Vagina (tissue), 2 donors: ENCODE data around the gene RB1. TPM values are rescaled to one million over a fixed set of nuclear protein-coding genes. Genes with fewer than 3 reads are reported as not detected.

ENCODE experiments used
- DNase-seq, 2 donors: peaks; one replicate each; pipeline ENCODE4 v3.0.0-alpha.2; 2017; ENCODE audit errors: extremely low spot score in 2 of 2
- H3K27ac ChIP-seq: fragments of 200-600 bp; sonication (generic); one replicate; pipeline ENCODE4 v1.5.1; 2019
- H3K27me3 ChIP-seq: fragments of 200-600 bp; sonication (generic); one replicate; pipeline ENCODE4 v1.5.1; 2019
- H3K36me3 ChIP-seq, 2 donors: fragments of 200-600 bp; sonication (generic); one replicate each; pipeline ENCODE4 v1.5.1; 2017 to 2019
- H3K4me1 ChIP-seq: fragments of 200-600 bp; sonication (generic); one replicate; pipeline ENCODE4 v1.5.1; 2019
- H3K4me3 ChIP-seq, 2 donors: fragments of 200-600 bp; sonication (generic); 1 replicate in 1 of 2; 2 replicates in 1 of 2; pipeline ENCODE4 v1.5.1; 2016 to 2019
- H3K9me3 ChIP-seq: fragments of 200-600 bp; sonication (generic); one replicate; pipeline ENCODE4 v1.5.1; 2019
- POLR2A ChIP-seq, 2 donors: fragments of 450-650 bp; IDR thresholded peaks; one replicate each; pipeline ENCODE4 v1.6.1; 2017; ENCODE audit warnings: antibody characterized with exemption in 2 of 2, mild to moderate bottlenecking in 2 of 2, moderate library complexity in 2 of 2
- POLR2AphosphoS5 ChIP-seq, 2 donors: sonication (generic); formaldehyde crosslinking; IDR thresholded peaks; one replicate each; pipeline ENCODE4 v1.9.0; 2017; ENCODE audit warnings: antibody characterized with exemption in 2 of 2, mild to moderate bottlenecking in 2 of 2, low read depth in 1 of 2; ENCODE audit not compliant: insufficient read depth in 1 of 2
- intact Hi-C: fragments of 100-400 bp; cut with DNase I; formaldehyde crosslinking; loops from one replicate; pipeline ENCODE4 v1.15.1; 2023
- total RNA-seq: library from RNA; depleted of rRNA; stranded (reverse); fragments of >200 nt; gene quantifications from one replicate; pipeline ENCODE4 v1.2.3, GENCODE V29; 2016
- TF ChIP-seq, protein P1 (sequence below), 3 experiments: fragments of 450-650 bp in 2 of 3; fragments of 200-600 bp in 1 of 3; sonication (generic) in 1 of 3; IDR thresholded peaks; one replicate each; pipeline ENCODE4 v1.5.1; 2017 to 2019; ENCODE audit warnings: antibody characterized with exemption in 3 of 3, mild to moderate bottlenecking in 2 of 3, moderate library complexity in 2 of 3

Gene RB1
- total RNA-seq, 1 donor from 2014 or later, result 34.4 TPM

DNA sequence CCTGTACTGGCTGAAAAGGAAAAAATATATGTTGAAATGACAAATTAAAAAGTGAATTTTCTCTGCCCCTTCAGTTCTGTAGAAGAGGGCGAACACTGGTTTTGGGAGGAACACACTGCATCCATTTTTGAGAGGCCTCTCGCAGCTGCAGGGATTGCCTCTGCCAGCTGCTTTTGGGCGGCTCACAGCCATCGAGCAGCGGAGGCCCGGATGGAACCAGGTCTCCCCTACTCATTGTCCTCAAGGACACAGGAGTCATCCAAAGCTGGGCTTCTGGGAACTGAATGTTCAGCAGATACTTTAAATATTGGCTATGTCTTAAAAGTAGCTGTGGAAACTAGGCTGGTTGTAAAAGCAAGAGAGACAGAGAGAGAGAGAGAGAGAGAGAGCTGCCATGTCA lies 212.2 kb downstream of the RB1 start:
- no peak for DNase-seq
- Histone ChIP-seq H3K27me3 (no peaks in the 10 kb centered on the region), H3K9me3 (no peaks in the 10 kb centered on the region), H3K36me3 (no peaks in the 10 kb centered on the region), H3K4me3 (no peak overlapping the region), H3K4me1 (peaks cover 14% of the 10 kb centered on the region), H3K27ac (no peak overlapping the region)
- no peak for TF ChIP-seq POLR2AphosphoS5 (IDR thresholded peaks at IDR 0.05; ENCODE audit: insufficient read depth in 1 of 2, low read depth in 1 of 2)
- TF ChIP-seq, protein P1, sequence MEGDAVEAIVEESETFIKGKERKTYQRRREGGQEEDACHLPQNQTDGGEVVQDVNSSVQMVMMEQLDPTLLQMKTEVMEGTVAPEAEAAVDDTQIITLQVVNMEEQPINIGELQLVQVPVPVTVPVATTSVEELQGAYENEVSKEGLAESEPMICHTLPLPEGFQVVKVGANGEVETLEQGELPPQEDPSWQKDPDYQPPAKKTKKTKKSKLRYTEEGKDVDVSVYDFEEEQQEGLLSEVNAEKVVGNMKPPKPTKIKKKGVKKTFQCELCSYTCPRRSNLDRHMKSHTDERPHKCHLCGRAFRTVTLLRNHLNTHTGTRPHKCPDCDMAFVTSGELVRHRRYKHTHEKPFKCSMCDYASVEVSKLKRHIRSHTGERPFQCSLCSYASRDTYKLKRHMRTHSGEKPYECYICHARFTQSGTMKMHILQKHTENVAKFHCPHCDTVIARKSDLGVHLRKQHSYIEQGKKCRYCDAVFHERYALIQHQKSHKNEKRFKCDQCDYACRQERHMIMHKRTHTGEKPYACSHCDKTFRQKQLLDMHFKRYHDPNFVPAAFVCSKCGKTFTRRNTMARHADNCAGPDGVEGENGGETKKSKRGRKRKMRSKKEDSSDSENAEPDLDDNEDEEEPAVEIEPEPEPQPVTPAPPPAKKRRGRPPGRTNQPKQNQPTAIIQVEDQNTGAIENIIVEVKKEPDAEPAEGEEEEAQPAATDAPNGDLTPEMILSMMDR (IDR thresholded peaks at IDR 0.05), result no peak
- no peak for TF ChIP-seq POLR2A (IDR thresholded peaks at IDR 0.05)
- intact Hi-C loops, result no loop called here

DNA sequence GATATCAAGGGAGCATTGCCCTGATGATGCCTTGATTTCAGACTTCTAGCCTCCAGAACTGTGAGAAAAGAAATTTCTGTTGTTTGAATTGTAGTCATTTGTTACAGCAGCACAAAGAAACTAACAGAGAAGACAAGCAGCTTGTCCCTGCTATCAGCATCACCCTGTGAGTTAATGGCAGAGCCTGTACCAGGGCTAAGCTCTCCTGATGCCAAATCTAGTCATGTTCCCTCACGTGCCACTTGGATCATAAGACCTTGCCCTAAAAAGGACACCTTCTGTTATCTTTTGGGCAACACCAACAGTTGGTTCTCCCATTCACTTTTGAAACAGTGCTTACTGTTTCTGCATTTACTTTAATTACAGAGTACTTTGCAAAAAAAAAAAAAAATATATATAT lies 214.5 kb downstream of the RB1 start:
- Histone ChIP-seq H3K36me3 (peaks cover 0 to 7% of the 10 kb centered on the region in 2 donors), H3K9me3 (no peaks in the 10 kb centered on the region), H3K27me3 (no peaks in the 10 kb centered on the region), H3K4me1 (no peaks in the 10 kb centered on the region), H3K4me3 (no peak overlapping the region), H3K27ac (no peak overlapping the region)
- no peak for DNase-seq
- intact Hi-C loops, result no loop called here
- TF ChIP-seq POLR2AphosphoS5 (IDR thresholded peaks at IDR 0.05; ENCODE audit: insufficient read depth in 1 of 2, low read depth in 1 of 2) (no peak), POLR2A (IDR thresholded peaks at IDR 0.05) (no peak)

DNA sequence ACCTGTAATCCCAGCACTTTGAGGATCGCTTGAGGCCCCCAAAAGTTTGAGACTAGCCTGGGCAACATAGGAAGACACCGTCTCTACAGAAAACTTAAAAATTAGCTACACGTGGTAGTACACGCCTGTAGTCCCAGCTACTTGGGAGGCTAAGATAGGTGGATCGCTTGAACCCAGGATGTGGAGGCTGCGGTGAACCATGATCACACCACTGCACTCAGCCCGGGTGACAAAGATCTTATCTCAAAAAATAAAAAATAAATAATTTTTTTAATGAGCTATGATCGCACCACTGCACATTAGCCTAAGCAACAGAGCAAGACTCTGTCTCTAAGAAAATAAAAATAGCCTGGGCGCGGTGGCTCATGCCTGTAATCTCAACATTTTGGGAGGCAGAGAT lies 222.7 kb downstream of the RB1 start:
- no peak for TF ChIP-seq POLR2A (IDR thresholded peaks at IDR 0.05)
- TF ChIP-seq POLR2AphosphoS5 (IDR thresholded peaks at IDR 0.05; ENCODE audit: insufficient read depth in 1 of 2, low read depth in 1 of 2), result no peak
- TF ChIP-seq, protein P1 (IDR thresholded peaks at IDR 0.05), result no peak
- peaks cover 11% of the 10 kb centered on the region for H3K4me1 ChIP-seq
- DNase-seq, result no peak
- no peaks in the 10 kb centered on the region for H3K27me3 ChIP-seq
- H3K9me3 ChIP-seq, result no peaks in the 10 kb centered on the region
- no peak overlapping the region for H3K27ac ChIP-seq
- H3K4me3 ChIP-seq, result no peak overlapping the region
- H3K36me3 ChIP-seq, result peaks cover 0 to 4% of the 10 kb centered on the region in 2 donors
- intact Hi-C loops, result no loop called here

DNA sequence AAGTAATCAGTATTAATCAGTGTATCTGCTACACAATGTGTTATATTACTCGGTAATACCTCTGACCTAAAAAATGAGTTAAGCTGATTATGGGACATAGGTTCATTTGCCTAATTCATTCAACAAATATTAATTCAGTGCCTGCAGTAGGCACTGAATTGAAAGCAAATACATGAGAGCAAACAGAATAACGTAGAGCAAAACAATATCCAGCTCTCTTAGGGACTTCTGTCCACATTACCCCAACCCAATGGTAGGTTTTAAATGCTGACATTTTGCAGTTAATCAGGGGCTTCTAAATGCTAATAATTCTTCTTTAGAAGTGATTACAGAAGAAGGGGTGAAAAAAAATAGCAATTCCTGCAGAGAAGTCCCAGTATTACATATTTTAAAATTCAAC lies 224.4 kb downstream of the RB1 start:
- Histone ChIP-seq H3K27ac (peak overlapping the region; percentile 23), H3K4me1 (peaks cover 17% of the 10 kb centered on the region), H3K4me3 (peak overlapping the region in 1 of 2 donors; percentile 5), H3K36me3 (no peaks in the 10 kb centered on the region), H3K9me3 (no peaks in the 10 kb centered on the region), H3K27me3 (no peaks in the 10 kb centered on the region)
- TF ChIP-seq, protein P1 (IDR thresholded peaks at IDR 0.05), result no peak
- TF ChIP-seq POLR2AphosphoS5 (IDR thresholded peaks at IDR 0.05; ENCODE audit: insufficient read depth in 1 of 2, low read depth in 1 of 2) (no peak), POLR2A (IDR thresholded peaks at IDR 0.05) (no peak)
- no peak for DNase-seq
- intact Hi-C loops, result no loop called here

DNA sequence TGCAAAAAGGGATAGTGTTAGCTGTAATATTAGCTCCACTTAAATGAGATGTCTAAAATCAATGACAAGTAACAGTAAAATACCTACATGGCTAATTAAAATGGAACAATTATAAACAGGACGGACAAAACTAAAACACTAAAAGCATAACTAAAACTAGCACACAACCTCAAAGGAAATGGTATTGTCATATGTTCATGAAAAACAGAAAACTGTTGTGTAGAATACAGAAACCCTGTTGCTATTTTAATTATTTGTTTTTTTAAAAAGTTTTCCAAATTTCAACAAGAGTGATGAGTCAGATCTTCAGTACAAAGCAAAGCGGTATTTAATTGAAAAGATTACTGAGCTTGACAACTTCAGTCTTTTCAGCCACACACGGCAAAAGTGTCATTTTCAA lies 225.2 kb downstream of the RB1 start:
- intact Hi-C loops, result no loop called here
- Histone ChIP-seq H3K36me3 (no peaks in the 10 kb centered on the region), H3K9me3 (no peaks in the 10 kb centered on the region), H3K27me3 (no peaks in the 10 kb centered on the region), H3K4me1 (peaks cover 24% of the 10 kb centered on the region), H3K27ac (peak overlapping the region; percentile 3), H3K4me3 (no peak overlapping the region)
- no peak for DNase-seq
- TF ChIP-seq, protein P1 (IDR thresholded peaks at IDR 0.05), result no peak
- TF ChIP-seq POLR2AphosphoS5 (IDR thresholded peaks at IDR 0.05; ENCODE audit: insufficient read depth in 1 of 2, low read depth in 1 of 2) (no peak), POLR2A (IDR thresholded peaks at IDR 0.05) (no peak)
